WTC11 (cell line): ENCODE results near the gene MORN2. TPM values are rescaled to one million over a fixed set of nuclear protein-coding genes. Genes with fewer than 3 reads are reported as not detected.

Source experiments
- ATAC-seq: fragments of 200-7000 bp; cut with Tn5 transposase; 2 replicates; pipeline ENCODE4 v1.10.0; 2021; ENCODE audit warnings: mild to moderate bottlenecking, moderate library complexity
- CTCF ChIA-PET: fragments of 300-600 bp; sonication (Branson Sonifier 250); formaldehyde crosslinking; loops from one replicate; lab custom pipeline; 2021; ENCODE audit warnings: antibody characterized with exemption; lab: Charles Lee
- POLR2A ChIA-PET: fragments of 350-600 bp; sonication (Branson Sonifier 250); formaldehyde crosslinking; loops from one replicate; lab custom pipeline; 2021; ENCODE audit warnings: antibody characterized with exemption; lab: Charles Lee
- DNase-seq: peaks from one replicate; pipeline ENCODE4 v3.0.0; 2021; ENCODE audit warnings: low spot score
- H3K27ac Mint-ChIP-seq: 2 replicates; pipeline ENCODE4 v1.8.0; 2021; ENCODE audit warnings: mixed read lengths
- H3K27me3 Mint-ChIP-seq: 2 replicates; pipeline ENCODE4 v1.8.0; 2021; ENCODE audit warnings: low read depth, mild to moderate bottlenecking, moderate library complexity, mixed read lengths
- H3K36me3 Mint-ChIP-seq: 2 replicates; pipeline ENCODE4 v1.8.0; 2021; ENCODE audit warnings: mixed read lengths
- H3K4me1 Mint-ChIP-seq: 2 replicates; pipeline ENCODE4 v1.8.0; 2022; ENCODE audit warnings: mixed read lengths
- H3K4me3 Mint-ChIP-seq: 2 replicates; pipeline ENCODE4 v1.8.0; 2021; ENCODE audit warnings: mild to moderate bottlenecking, moderate library complexity, mixed read lengths
- H3K9me3 Mint-ChIP-seq: 2 replicates; pipeline ENCODE4 v1.8.0; 2021; ENCODE audit warnings: mixed read lengths
- CREB1 ChIP-seq: sonication (generic); formaldehyde crosslinking; IDR thresholded peaks from 2 replicates; pipeline ENCODE4 v1.8.0; 2023; ENCODE audit warnings: mild to moderate bottlenecking, missing genetic modification reagents
- CTCF ChIP-seq: fragments of 200-600 bp; IDR thresholded peaks from 2 replicates; pipeline ENCODE4 v1.8.0; 2022; ENCODE audit warnings: antibody characterized with exemption
- FOXJ3 ChIP-seq: sonication (generic); formaldehyde crosslinking; IDR thresholded peaks from 2 replicates; pipeline ENCODE4 v1.9.0; 2021; ENCODE audit warnings: missing genetic modification reagents, mild to moderate bottlenecking, borderline replicate concordance
- FOXP1 ChIP-seq: sonication (generic); formaldehyde crosslinking; IDR thresholded peaks from 2 replicates; pipeline ENCODE4 v1.8.0; 2022; ENCODE audit warnings: missing genetic modification reagents, mild to moderate bottlenecking, moderate library complexity, borderline replicate concordance
- GABPB1 ChIP-seq: sonication (generic); formaldehyde crosslinking; IDR thresholded peaks from 2 replicates; pipeline ENCODE4 v1.8.1; 2023; ENCODE audit warnings: mild to moderate bottlenecking, missing genetic modification reagents
- IRF2 ChIP-seq: sonication (generic); formaldehyde crosslinking; IDR thresholded peaks from 2 replicates; pipeline ENCODE4 v1.8.0; 2022; ENCODE audit warnings: low read depth, missing genetic modification reagents, borderline replicate concordance
- JAZF1 ChIP-seq: fragments of 250-450 bp; sonication (Bioruptor Pico); IDR thresholded peaks from 2 replicates; pipeline ENCODE4 v1.9.0; 2021; ENCODE audit warnings: moderate library complexity, mild to moderate bottlenecking, inconsistent platforms
- JUN ChIP-seq: sonication (generic); formaldehyde crosslinking; IDR thresholded peaks from 2 replicates; pipeline ENCODE4 v1.8.0; 2023; ENCODE audit warnings: mild to moderate bottlenecking, missing genetic modification reagents
- MYBL2 ChIP-seq: sonication (generic); formaldehyde crosslinking; IDR thresholded peaks from 2 replicates; pipeline ENCODE4 v1.8.1; 2023; ENCODE audit warnings: mild to moderate bottlenecking, moderate library complexity, missing genetic modification reagents
- NFATC4 ChIP-seq: fragments of 250-450 bp; sonication (Bioruptor Pico); IDR thresholded peaks from 2 replicates; pipeline ENCODE4 v1.9.0; 2021; ENCODE audit warnings: mild to moderate bottlenecking
- RORB ChIP-seq: fragments of 250-450 bp; sonication (Bioruptor Pico); IDR thresholded peaks from 2 replicates; pipeline ENCODE4 v1.9.0; 2021; ENCODE audit warnings: mild to moderate bottlenecking
- SMAD4 ChIP-seq: sonication (generic); formaldehyde crosslinking; IDR thresholded peaks from 2 replicates; pipeline ENCODE4 v1.8.0; 2022; ENCODE audit warnings: mild to moderate bottlenecking, missing genetic modification reagents
- SOX15 ChIP-seq: fragments of 250-450 bp; sonication (Bioruptor Pico); IDR thresholded peaks from 2 replicates; pipeline ENCODE4 v1.9.0; 2021; ENCODE audit warnings: mild to moderate bottlenecking
- SP1 ChIP-seq: sonication (generic); formaldehyde crosslinking; conservative IDR thresholded peaks from 2 replicates; pipeline ENCODE4 v1.8.1; 2022; ENCODE audit warnings: missing genetic modification reagents
- TEAD1 ChIP-seq: sonication (generic); formaldehyde crosslinking; IDR thresholded peaks from 2 replicates; pipeline ENCODE4 v1.8.0; 2022; ENCODE audit warnings: mild to moderate bottlenecking, missing genetic modification reagents
- ZBTB21 ChIP-seq: sonication (generic); formaldehyde crosslinking; IDR thresholded peaks from 2 replicates; pipeline ENCODE4 v1.8.1; 2023; ENCODE audit warnings: mild to moderate bottlenecking, missing genetic modification reagents, borderline replicate concordance
- ZNF317 ChIP-seq: sonication (generic); formaldehyde crosslinking; IDR thresholded peaks from 2 replicates; pipeline ENCODE4 v1.8.1; 2023; ENCODE audit warnings: low read depth, mild to moderate bottlenecking, moderate library complexity, missing genetic modification reagents, borderline replicate concordance
- ZNF423 ChIP-seq: fragments of 250-450 bp; sonication (Bioruptor Pico); IDR thresholded peaks from 2 replicates; pipeline ENCODE4 v2.1.2; 2022; ENCODE audit warnings: mild to moderate bottlenecking, moderate library complexity
- total RNA-seq: library from RNA; stranded (reverse); gene quantifications from 3 replicates; pipeline ENCODE4 v1.2.3, GENCODE V29; 2021
- TF ChIP-seq, protein P1 (sequence below): sonication (generic); formaldehyde crosslinking; IDR thresholded peaks from 2 replicates; pipeline ENCODE4 v1.8.1; 2023; ENCODE audit warnings: mild to moderate bottlenecking, missing genetic modification reagents, moderate library complexity
- TF ChIP-seq, protein P2 (sequence below): fragments of 250-450 bp; sonication (Bioruptor Pico); IDR thresholded peaks from 2 replicates; pipeline ENCODE4 v1.9.0; 2021; ENCODE audit warnings: moderate library complexity, mild to moderate bottlenecking, inconsistent platforms, borderline replicate concordance
- TF ChIP-seq, protein P3 (sequence below): sonication (generic); formaldehyde crosslinking; IDR thresholded peaks from 2 replicates; pipeline ENCODE4 v1.8.1; 2023; ENCODE audit warnings: mild to moderate bottlenecking, missing genetic modification reagents, moderate library complexity
- TF ChIP-seq, protein P4 (sequence below): fragments of 250-450 bp; sonication (Bioruptor Pico); IDR thresholded peaks from 2 replicates; pipeline ENCODE4 v1.9.0; 2021; ENCODE audit warnings: mild to moderate bottlenecking

Gene MORN2
- total RNA-seq, 1 experiment from 2014 or later: 5.9 TPM

GRCh38 chr2:38835990-38836389, 39.8 kb upstream of the MORN2 start:
- no peaks in the 10 kb centered on the region for H3K27me3 Mint-ChIP-seq
- CTCF ChIA-PET: interaction anchor here (0.6 kb wide), 1 partner anchor 23 kb away, joined by 3 read pairs; no protein-coding TSS in a partner anchor
- peaks cover 18% of the 10 kb centered on the region for H3K36me3 Mint-ChIP-seq
- POLR2A ChIA-PET: no interaction called here
- H3K9me3 Mint-ChIP-seq: no peaks in the 10 kb centered on the region
- DNase-seq: no peak
- TF ChIP-seq FOXP1 (CRISPR knock-in tag) (no peak), NFATC4 (CRISPR knock-in tag) (no peak), JUN (CRISPR knock-in tag) (no peak), GABPB1 (CRISPR knock-in tag) (no peak), JAZF1 (CRISPR knock-in tag) (no peak), ZNF423 (CRISPR knock-in tag) (no peak), SP1 (no peak), SOX15 (CRISPR knock-in tag) (no peak), CTCF (no peak), FOXJ3 (CRISPR knock-in tag) (no peak)
- TF ChIP-seq, protein P1, sequence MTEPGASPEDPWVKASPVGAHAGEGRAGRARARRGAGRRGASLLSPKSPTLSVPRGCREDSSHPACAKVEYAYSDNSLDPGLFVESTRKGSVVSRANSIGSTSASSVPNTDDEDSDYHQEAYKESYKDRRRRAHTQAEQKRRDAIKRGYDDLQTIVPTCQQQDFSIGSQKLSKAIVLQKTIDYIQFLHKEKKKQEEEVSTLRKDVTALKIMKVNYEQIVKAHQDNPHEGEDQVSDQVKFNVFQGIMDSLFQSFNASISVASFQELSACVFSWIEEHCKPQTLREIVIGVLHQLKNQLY (CRISPR knock-in tag): no peak
- TF ChIP-seq, protein P2, sequence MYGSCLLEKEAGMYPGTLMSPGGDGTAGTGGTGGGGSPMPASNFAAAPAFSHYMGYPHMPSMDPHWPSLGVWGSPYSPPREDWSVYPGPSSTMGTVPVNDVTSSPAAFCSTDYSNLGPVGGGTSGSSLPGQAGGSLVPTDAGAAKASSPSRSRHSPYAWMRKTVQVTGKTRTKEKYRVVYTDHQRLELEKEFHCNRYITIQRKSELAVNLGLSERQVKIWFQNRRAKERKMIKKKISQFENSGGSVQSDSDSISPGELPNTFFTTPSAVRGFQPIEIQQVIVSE (CRISPR knock-in tag): no peak
- TF ChIP-seq, protein P3, sequence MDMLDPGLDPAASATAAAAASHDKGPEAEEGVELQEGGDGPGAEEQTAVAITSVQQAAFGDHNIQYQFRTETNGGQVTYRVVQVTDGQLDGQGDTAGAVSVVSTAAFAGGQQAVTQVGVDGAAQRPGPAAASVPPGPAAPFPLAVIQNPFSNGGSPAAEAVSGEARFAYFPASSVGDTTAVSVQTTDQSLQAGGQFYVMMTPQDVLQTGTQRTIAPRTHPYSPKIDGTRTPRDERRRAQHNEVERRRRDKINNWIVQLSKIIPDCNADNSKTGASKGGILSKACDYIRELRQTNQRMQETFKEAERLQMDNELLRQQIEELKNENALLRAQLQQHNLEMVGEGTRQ (CRISPR knock-in tag): no peak
- TF ChIP-seq, protein P4, sequence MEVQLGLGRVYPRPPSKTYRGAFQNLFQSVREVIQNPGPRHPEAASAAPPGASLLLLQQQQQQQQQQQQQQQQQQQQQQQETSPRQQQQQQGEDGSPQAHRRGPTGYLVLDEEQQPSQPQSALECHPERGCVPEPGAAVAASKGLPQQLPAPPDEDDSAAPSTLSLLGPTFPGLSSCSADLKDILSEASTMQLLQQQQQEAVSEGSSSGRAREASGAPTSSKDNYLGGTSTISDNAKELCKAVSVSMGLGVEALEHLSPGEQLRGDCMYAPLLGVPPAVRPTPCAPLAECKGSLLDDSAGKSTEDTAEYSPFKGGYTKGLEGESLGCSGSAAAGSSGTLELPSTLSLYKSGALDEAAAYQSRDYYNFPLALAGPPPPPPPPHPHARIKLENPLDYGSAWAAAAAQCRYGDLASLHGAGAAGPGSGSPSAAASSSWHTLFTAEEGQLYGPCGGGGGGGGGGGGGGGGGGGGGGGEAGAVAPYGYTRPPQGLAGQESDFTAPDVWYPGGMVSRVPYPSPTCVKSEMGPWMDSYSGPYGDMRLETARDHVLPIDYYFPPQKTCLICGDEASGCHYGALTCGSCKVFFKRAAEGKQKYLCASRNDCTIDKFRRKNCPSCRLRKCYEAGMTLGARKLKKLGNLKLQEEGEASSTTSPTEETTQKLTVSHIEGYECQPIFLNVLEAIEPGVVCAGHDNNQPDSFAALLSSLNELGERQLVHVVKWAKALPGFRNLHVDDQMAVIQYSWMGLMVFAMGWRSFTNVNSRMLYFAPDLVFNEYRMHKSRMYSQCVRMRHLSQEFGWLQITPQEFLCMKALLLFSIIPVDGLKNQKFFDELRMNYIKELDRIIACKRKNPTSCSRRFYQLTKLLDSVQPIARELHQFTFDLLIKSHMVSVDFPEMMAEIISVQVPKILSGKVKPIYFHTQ (CRISPR knock-in tag): no peak
- ATAC-seq: no peak
- H3K4me3 Mint-ChIP-seq: no peak overlapping the region
- no peaks in the 10 kb centered on the region for H3K4me1 Mint-ChIP-seq
- no peak overlapping the region for H3K27ac Mint-ChIP-seq

GRCh38 chr2:38836791-38837190, 39.0 kb upstream of the MORN2 start:
- ChIA-PET CTCF (interaction anchor here (0.6 kb wide), 1 partner anchor 24 kb away, joined by 3 read pairs; no protein-coding TSS in a partner anchor), POLR2A (no interaction called here)
- H3K36me3 Mint-ChIP-seq: peaks cover 21% of the 10 kb centered on the region
- TF ChIP-seq, protein P2 (CRISPR knock-in tag): no peak
- TF ChIP-seq ZNF423 (CRISPR knock-in tag) (no peak), CREB1 (CRISPR knock-in tag) (no peak), MYBL2 (CRISPR knock-in tag) (no peak), FOXP1 (CRISPR knock-in tag) (no peak), ZNF317 (CRISPR knock-in tag) (no peak), TEAD1 (CRISPR knock-in tag) (no peak), SOX15 (CRISPR knock-in tag) (no peak), IRF2 (CRISPR knock-in tag) (no peak), SMAD4 (CRISPR knock-in tag) (no peak), CTCF (no peak), ZBTB21 (CRISPR knock-in tag) (no peak), RORB (no peak)
- H3K9me3 Mint-ChIP-seq: no peaks in the 10 kb centered on the region
- H3K27ac Mint-ChIP-seq: no peak overlapping the region
- H3K4me3 Mint-ChIP-seq: no peak overlapping the region
- DNase-seq: no peak
- no peak for ATAC-seq
- H3K4me1 Mint-ChIP-seq: no peaks in the 10 kb centered on the region
- no peaks in the 10 kb centered on the region for H3K27me3 Mint-ChIP-seq
